NCI-H1417 treated with DMSO at 0.1 percent for 48 hours (cell line): ENCODE measurements around the gene RNF123.

Experiments used
- DNase-seq: peaks from one replicate; lab custom pipeline; 2025; lab: John Stamatoyannopoulos, UW

RNF123 gene

DNA sequence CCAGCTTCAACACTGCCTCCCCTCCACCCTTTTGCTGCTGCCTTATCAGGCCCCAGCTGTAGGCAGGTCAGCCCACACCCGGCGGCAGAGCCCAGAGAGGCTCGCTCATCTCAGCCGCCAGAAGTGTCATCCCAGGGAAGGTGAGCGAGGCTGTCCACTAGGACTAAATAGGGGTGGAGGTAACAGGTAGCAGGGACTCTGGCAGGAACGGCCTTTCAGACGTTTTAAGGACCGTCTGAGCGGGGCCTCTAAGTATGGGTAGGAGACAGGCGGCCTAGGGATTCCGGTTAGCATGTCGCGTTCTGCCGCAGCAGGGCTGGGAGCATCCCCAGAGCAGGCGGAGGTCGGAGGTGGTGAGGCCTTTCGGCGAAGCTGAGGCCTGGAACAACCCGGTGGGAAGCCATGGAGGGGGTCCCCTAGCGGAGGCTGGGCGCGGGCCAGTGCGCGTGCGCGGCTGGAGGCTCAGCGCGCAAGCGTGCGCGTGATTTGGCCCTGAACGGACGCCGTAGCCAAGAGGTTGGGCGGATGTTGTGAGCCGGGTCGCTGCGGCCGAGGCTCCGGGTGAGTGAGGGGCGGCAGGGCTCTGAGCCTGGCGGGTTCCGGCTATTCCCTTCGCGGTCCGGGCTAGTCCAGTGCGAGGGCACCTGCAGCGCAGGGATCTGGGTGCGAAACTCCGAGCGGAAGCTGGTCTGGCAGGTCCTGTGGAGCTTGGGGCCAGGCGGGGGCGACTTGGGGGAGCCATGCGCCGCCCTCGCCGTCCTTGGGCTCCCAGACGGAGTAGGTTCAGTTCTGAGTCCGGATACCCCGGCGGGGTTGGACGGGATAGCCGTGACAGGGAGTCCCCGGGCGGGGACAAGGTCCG lies at the start of gene RNF123, which contains the start of gene MST1:
Gene RNF123 (plus strand): TSS at position 512 of the 862 bp plus-strand sequence. CDS start 1,609 bp downstream, outside the sequence.
Gene MST1 (minus strand): TSS at position 429 of the 862 bp plus-strand sequence. CDS start 783 bp downstream, outside the sequence.
- no peak for DNase-seq

DNA sequence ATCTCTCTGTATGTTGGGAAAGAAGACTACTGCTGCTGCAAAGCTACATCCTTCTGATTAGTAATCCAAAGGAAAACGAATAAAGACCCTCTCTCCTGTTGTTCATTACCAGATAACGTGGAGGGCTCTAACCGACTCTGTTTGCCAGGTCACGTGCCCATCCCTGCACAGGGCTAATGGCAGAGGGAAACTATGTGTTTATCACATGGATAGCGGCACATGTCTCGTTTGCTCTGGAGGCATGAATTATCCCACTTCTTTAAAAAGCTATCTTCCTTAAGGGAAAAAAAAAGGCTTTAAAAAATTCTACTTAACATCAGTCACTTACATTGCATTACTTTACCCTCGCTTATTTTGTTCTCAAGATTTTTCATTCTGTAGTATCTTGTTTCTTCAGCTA lies 48.1 kb upstream of the RNF123 start:
- no peak for DNase-seq

DNA sequence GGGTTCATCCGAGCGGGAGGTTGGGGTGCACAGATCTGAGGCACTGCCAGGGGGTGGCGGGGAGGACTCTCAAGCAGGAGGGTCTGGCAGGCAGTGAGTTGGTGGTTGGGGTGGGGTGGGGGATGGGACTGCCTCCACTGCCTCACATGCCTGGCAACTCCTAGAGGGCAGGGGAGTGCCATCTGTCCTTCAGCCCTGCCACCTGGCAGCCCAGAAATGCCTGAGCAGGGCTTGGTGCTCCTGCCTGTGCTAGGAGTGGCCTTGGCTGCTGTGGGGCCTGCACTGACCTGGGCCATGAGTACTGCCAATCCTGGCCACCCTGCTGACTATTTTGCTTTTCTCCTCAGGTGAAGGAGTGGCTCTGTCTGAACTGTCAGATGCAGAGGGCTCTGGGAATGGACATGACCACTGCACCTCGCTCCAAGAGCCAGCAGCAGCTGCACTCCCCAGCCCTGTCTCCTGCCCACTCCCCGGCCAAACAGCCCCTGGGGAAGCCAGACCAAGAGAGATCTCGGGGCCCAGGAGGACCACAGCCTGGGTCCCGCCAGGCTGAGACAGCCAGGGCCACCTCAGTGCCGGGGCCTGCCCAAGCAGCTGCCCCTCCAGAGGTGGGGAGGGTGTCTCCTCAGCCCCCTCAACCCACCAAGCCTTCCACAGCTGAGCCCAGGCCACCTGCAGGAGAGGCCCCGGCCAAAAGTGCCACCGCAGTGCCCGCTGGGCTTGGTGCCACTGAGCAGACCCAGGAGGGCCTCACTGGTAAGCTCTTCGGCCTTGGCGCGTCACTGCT lies 47.2 kb upstream of the RNF123 start:
- no peak for DNase-seq

- no peak for DNase-seq
Observed at GRCh38 chr3:49642708-49643145, 46.6 kb upstream of the RNF123 start.

DNA sequence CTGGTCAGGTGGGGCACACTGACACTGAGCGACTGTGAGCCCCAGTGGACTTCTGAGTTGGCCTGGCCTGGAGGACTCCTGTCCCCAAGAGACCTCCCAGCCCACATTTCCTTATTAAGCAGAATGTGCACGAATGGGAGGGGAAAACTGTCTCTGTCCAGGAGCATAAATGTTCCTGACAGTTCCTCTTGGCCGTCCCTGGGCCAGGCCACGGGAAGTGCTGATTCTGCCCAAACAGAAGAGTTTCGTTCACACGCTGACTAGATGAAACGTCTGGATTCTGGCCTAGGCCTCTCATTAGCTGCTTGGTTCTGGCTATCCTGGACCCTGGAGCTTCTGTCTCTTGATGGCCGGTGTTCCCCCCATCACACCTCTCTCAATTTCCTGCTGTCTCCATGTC lies 44.7 kb upstream of the RNF123 start:
- DNase-seq = no peak

DNA sequence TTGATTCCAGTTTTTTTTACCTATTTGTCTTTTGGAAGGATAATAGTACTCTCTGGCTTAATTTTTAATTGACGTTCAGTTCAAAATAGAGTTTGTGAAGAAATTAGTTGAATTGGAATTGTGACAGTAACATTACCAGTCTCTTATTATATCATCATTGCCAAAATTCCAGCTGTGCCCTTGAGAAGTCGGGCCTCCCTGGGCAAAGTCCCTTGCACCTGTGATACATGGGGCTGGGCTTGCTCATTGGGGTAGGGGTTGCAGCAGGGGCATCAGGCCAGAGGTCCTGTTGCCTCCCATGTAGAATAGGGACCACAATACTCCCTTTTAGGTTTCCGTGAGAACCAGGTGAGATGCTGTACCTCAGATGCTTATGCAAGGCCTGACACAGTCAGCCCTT lies 43.1 kb upstream of the RNF123 start:
- no peak for DNase-seq

- no peak for DNase-seq
Observed at GRCh38 chr3:49647741-49648140, 41.6 kb upstream of the RNF123 start.

DNA sequence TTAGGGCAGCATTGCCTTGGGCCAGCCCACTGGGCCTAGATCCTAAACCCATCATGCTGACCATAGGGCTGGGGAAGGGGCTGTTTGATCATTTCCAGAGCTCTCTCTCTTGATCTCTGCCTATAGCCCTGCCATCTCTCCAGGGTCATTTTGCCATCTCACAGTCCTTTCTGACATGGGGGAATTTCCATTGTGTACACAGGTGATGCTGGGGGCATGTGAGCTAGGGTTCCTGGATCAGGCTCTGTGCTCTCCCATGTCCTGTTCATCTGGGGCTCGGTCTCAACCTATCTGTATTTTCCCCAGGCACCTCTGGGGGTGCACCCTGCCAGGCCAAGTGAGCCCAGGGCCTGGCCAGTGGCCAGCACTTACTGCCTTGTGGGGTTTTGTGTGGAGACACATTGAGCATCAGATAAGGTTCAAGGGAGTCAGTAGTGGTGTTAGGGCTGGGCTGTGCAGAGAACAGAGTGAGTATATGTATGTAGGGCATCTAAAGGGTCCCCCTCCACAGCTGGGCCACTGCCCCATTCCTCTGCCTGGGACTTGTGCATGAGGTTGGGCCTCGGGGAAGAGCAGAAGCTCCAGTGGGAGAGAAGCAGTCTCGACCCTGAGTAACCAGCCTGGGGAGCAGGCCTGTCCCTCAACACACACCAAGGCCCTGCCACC lies 40.9 kb upstream of the RNF123 start:
- DNase-seq = no peak

DNA sequence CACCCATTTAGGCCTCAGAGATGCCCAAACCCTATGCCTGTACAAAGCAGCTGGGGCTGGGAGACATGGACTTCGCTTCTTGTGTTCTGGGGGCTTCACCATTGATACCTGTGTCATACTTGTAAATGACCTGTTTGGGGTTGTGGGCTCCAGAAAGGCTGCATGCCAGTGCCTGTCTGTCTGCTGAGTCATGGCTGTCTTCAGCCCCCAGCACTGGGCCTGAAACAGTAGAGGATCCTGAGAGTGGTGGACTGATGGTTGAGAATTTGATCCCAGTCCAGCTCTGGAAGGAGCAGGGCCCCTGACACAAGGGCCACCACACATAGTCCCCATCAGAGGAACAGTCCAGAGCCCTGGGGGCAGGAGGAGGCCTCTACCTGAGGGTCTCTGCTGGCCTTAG lies 39.8 kb upstream of the RNF123 start:
- DNase-seq = no peak

GRCh38 chr3:49650177-49650576 lies 39.2 kb upstream of the RNF123 start:
- no peak for DNase-seq

DNA sequence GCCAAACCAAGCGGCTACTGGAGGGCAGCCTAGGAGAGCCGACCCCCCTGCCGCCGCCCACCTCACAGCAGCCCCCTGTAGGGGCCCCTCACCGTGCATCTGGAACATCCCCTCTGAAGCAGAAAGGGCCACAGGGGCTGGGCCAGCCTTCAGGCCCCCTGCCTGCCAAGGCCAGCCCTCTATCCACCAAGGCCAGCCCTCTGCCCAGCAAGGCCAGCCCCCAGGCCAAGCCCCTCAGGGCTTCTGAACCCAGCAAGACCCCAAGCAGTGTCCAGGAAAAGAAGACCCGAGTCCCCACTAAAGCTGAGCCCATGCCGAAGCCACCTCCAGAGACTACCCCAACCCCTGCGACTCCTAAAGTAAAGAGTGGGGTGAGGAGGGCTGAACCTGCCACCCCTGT lies 38.7 kb upstream of the RNF123 start:
- no peak for DNase-seq

GRCh38 chr3:49652218-49652902 lies 37.0 kb upstream of the RNF123 start:
- no peak for DNase-seq

DNA sequence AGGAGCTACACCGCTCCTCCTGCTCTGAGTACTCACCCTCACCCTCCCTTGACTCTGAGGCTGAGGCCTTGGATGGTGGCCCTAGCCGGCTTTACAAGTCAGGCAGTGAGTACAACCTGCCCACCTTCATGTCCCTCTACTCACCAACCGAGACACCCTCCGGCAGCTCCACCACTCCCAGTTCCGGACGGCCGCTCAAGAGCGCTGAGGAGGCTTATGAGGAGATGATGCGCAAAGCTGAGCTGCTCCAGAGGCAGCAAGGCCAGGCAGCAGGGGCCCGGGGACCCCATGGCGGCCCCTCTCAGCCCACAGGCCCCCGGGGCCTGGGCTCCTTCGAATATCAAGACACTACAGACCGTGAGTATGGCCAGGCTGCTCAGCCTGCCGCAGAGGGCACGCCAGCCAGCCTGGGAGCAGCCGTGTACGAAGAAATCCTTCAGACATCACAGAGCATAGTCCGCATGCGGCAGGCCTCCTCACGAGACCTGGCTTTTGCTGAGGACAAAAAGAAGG lies 36.4 kb upstream of the RNF123 start:
- DNase-seq = no peak

DNA sequence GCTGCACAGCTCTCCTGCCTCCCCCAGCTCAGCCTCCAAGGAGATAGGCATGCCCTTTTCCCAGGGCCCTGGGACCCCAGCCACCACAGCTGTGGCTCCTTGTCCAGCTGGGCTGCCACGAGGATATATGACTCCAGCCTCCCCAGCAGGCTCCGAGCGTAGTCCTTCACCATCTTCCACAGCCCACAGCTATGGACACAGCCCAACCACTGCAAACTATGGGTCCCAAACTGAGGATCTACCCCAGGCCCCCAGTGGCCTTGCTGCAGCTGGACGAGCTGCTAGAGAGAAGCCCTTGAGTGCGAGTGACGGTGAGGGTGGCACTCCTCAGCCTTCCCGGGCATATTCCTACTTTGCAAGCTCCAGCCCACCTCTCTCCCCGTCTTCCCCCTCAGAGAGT lies 35.7 kb upstream of the RNF123 start:
- no peak for DNase-seq

DNA sequence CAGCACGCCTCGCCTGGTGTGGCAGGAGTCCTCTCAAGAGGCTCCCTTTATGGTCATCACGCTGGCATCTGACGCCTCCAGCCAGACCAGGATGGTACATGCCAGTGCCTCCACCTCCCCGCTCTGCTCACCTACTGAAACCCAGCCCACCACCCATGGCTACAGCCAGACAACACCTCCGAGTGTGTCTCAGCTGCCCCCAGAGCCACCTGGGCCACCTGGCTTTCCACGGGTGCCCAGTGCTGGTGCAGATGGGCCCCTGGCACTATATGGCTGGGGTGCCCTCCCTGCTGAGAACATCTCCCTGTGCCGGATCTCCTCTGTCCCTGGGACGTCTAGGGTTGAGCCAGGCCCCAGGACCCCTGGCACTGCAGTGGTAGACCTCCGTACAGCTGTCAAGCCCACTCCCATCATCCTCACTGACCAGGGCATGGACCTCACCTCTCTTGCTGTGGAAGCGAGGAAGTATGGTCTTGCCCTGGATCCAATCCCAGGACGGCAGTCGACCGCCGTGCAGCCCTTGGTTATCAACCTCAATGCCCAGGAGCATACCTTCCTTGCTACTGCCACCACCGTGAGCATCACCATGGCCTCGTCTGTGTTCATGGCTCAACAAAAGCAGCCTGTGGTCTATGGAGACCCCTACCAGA lies 35.1 kb upstream of the RNF123 start:
- DNase-seq = no peak

DNA sequence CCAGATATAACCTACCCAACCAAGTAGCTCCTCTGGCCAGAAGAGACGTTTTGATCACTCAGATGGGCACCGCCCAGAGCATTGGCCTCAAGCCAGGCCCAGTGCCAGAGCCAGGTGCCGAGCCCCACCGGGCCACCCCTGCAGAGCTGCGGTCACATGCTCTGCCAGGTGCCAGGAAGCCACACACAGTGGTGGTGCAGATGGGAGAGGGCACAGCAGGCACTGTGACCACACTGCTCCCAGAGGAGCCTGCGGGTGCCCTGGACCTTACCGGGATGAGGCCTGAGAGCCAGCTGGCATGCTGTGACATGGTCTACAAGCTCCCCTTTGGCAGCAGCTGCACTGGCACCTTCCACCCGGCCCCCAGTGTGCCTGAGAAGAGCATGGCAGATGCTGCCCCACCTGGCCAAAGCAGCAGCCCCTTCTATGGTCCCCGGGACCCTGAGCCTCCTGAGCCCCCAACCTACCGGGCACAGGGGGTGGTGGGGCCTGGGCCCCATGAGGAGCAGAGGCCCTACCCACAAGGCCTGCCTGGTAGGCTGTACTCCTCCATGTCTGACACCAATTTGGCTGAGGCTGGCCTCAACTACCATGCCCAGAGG lies 34.3 kb upstream of the RNF123 start:
- no peak for DNase-seq

DNA sequence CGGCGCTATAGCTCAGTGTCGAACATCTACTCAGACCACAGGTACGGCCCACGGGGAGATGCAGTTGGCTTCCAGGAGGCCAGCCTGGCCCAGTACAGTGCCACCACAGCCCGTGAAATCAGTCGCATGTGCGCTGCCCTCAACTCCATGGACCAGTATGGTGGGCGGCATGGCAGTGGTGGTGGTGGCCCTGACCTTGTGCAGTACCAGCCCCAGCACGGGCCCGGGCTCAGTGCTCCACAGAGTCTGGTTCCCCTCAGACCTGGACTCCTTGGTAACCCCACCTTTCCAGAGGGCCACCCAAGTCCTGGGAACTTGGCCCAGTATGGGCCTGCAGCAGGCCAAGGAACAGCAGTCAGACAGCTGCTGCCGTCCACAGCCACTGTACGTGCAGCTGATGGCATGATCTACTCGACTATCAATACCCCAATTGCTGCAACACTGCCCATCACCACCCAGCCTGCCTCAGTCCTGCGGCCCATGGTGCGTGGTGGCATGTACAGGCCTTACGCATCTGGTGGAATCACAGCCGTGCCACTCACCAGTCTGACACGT lies 33.5 kb upstream of the RNF123 start:
- no peak for DNase-seq

GRCh38 chr3:49656541-49657112 lies 32.7 kb upstream of the RNF123 start:
- no peak for DNase-seq

GRCh38 chr3:49657208-49657915 lies 32.0 kb upstream of the RNF123 start:
- DNase-seq = no peak
